PC-3 (cell line): ENCODE data around the gene ALDOA. TPM values are rescaled to one million over a fixed set of nuclear protein-coding genes. Genes with fewer than 3 reads are reported as not detected.

ENCODE experiments used
- ATAC-seq: fragments of 200-7000 bp; cut with Tn5 transposase; 2 replicates; pipeline ENCODE4 v1.9.1; 2020; ENCODE audit warnings: mild to moderate bottlenecking, moderate library complexity
- BruUV-seq: library from RNA; stranded (reverse); fragments of 400-500 nt; replicated peaks from 2 replicates; lab custom pipeline; 2021; lab: Mats Ljungman, UMichigan
- CTCF ChIA-PET: fragments of 300-600 bp; sonication (Branson Sonifier 250); formaldehyde crosslinking; loops from one replicate; lab custom pipeline; 2022; ENCODE audit warnings: antibody characterized with exemption; lab: Charles Lee
- POLR2A ChIA-PET: fragments of 300-600 bp; sonication (Branson Sonifier 250); formaldehyde crosslinking; loops from one replicate; lab custom pipeline; 2022; ENCODE audit warnings: antibody characterized with exemption; ENCODE audit not compliant: unreplicated experiment; lab: Charles Lee
- DNase-seq: peaks from one replicate; pipeline ENCODE4 v3.0.0-alpha.2; 2015
- H2AFZ ChIP-seq: fragments of 300-600 bp; sonication (generic); 2 replicates; pipeline ENCODE4 v1.6.0; 2016; ENCODE audit warnings: antibody characterized with exemption, low read length
- H3F3A ChIP-seq: fragments of 300-600 bp; sonication (generic); one replicate; pipeline ENCODE4 v1.6.0; 2017; ENCODE audit warnings: antibody characterized with exemption, low read length, control low read depth, mild to moderate bottlenecking; ENCODE audit not compliant: unreplicated experiment
- H3K27ac ChIP-seq: fragments of 300-600 bp; sonication (generic); 2 replicates; pipeline ENCODE4 v1.5.1; 2016; ENCODE audit warnings: mild to moderate bottlenecking, low read length
- H3K27me3 ChIP-seq: fragments of 300-600 bp; sonication (generic); 2 replicates; pipeline ENCODE4 v1.6.1; 2016; ENCODE audit warnings: low read length, mixed read lengths
- H3K36me3 ChIP-seq: fragments of 300-600 bp; sonication (generic); 2 replicates; pipeline ENCODE4 v1.6.1; 2016; ENCODE audit warnings: low read depth, mixed run types, low read length, mixed read lengths
- H3K4me1 ChIP-seq: fragments of 300-600 bp; sonication (generic); 2 replicates; pipeline ENCODE4 v1.5.1; 2016; ENCODE audit warnings: low read length; ENCODE audit not compliant: insufficient read depth
- H3K4me2 ChIP-seq: fragments of 300-600 bp; sonication (generic); 2 replicates; pipeline ENCODE4 v1.6.0; 2016; ENCODE audit warnings: low read length
- H3K4me3 ChIP-seq: fragments of 300-600 bp; sonication (generic); 2 replicates; pipeline ENCODE4 v1.5.1; 2016; ENCODE audit warnings: mild to moderate bottlenecking, low read length, mixed read lengths
- H3K79me2 ChIP-seq: fragments of 300-600 bp; sonication (generic); 2 replicates; pipeline ENCODE4 v1.6.1; 2017; ENCODE audit warnings: low read length, mixed read lengths
- H3K9ac ChIP-seq: fragments of 300-600 bp; sonication (generic); 2 replicates; pipeline ENCODE4 v1.6.0; 2016; ENCODE audit warnings: mild to moderate bottlenecking, low read length
- H3K9me2 ChIP-seq: fragments of 300-600 bp; sonication (generic); replicated peaks from 2 replicates; pipeline ENCODE4 v1.6.1; 2016; ENCODE audit warnings: mixed run types, low read length, mixed read lengths
- H3K9me3 ChIP-seq: fragments of 300-600 bp; sonication (generic); 2 replicates; pipeline ENCODE4 v1.6.1; 2016; ENCODE audit warnings: low read length, mixed read lengths
- H4K20me1 ChIP-seq: fragments of 300-600 bp; sonication (generic); 2 replicates; pipeline ENCODE4 v1.6.1; 2016; ENCODE audit warnings: low read length, mixed read lengths
- EZH2 ChIP-seq: fragments of 300-600 bp; sonication (generic); IDR thresholded peaks from one replicate; pipeline ENCODE4 v1.6.1; 2017; ENCODE audit warnings: antibody characterized with exemption, mild to moderate bottlenecking, low read length; ENCODE audit not compliant: unreplicated experiment
- EZH2phosphoT487 ChIP-seq: fragments of 300-600 bp; sonication (generic); IDR thresholded peaks from 2 replicates; pipeline ENCODE4 v1.6.1; 2018; ENCODE audit warnings: mild to moderate bottlenecking, antibody characterized with exemption, low read length, borderline replicate concordance
- intact Hi-C: fragments of 100-400 bp; cut with micrococcal nuclease; formaldehyde crosslinking; loops from 2 replicates; pipeline ENCODE4 v1.9.0; 2023
- total RNA-seq: library from RNA; depleted of rRNA; stranded (reverse); fragments of >200 nt; gene quantifications from 2 replicates; pipeline ENCODE4 v1.2.3, GENCODE V29; 2014
- TF ChIP-seq, protein P1 (sequence below): fragments of 300-600 bp; sonication (generic); conservative IDR thresholded peaks from 2 replicates; pipeline ENCODE4 v1.5.1; 2017; ENCODE audit warnings: antibody characterized with exemption, low read depth, mild to moderate bottlenecking, low read length

Gene ALDOA
- total RNA-seq, 1 experiment from 2014 or later, result 2,048 TPM

DNA sequence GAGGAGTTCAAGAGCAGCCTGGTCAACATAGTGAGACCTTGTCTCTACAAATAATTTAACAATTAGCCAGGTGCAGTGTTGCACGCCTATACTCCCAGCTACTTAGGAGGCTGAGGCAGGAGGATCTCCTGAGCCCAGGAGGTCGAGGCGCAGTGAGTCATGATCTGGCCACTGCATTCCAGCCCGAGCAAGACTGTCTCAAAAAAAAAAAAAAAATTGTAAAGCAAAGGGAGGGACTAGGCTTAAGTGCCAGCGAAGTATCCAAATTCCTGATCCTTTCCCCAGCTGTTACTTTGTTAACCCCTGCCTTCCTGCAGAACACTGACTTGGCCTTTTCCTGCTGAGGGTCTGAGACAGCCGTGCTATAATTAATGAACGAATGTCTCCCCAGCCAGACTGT lies 45.1 kb downstream of the ALDOA start:
- Histone ChIP-seq H4K20me1 (no peaks in the 10 kb centered on the region), H3K36me3 (no peaks in the 10 kb centered on the region), H3K9ac (no peak overlapping the region), H2AFZ (no peak overlapping the region), H3K4me1 (peaks cover 11% of the 10 kb centered on the region), H3F3A (no peaks in the 10 kb centered on the region), H3K9me3 (no peaks in the 10 kb centered on the region), H3K79me2 (no peaks in the 10 kb centered on the region), H3K4me2 (no peak overlapping the region), H3K27me3 (no peaks in the 10 kb centered on the region), H3K27ac (no peak overlapping the region), H3K4me3 (no peak overlapping the region), H3K9me2 (no peaks in the 10 kb centered on the region)
- TF ChIP-seq, protein P1, sequence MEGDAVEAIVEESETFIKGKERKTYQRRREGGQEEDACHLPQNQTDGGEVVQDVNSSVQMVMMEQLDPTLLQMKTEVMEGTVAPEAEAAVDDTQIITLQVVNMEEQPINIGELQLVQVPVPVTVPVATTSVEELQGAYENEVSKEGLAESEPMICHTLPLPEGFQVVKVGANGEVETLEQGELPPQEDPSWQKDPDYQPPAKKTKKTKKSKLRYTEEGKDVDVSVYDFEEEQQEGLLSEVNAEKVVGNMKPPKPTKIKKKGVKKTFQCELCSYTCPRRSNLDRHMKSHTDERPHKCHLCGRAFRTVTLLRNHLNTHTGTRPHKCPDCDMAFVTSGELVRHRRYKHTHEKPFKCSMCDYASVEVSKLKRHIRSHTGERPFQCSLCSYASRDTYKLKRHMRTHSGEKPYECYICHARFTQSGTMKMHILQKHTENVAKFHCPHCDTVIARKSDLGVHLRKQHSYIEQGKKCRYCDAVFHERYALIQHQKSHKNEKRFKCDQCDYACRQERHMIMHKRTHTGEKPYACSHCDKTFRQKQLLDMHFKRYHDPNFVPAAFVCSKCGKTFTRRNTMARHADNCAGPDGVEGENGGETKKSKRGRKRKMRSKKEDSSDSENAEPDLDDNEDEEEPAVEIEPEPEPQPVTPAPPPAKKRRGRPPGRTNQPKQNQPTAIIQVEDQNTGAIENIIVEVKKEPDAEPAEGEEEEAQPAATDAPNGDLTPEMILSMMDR, result no peak
- TF ChIP-seq EZH2phosphoT487 (no peak), EZH2 (no peak)
- no peak for ATAC-seq
- ChIA-PET POLR2A (no interaction called here), CTCF (interaction anchor here (0.6 kb wide), 1 partner anchor 72 kb away, joined by 4 read pairs; no protein-coding TSS in a partner anchor)
- BruUV-seq, result no TSS peak
- no peak for DNase-seq
- intact Hi-C loops, result no loop called here

DNA sequence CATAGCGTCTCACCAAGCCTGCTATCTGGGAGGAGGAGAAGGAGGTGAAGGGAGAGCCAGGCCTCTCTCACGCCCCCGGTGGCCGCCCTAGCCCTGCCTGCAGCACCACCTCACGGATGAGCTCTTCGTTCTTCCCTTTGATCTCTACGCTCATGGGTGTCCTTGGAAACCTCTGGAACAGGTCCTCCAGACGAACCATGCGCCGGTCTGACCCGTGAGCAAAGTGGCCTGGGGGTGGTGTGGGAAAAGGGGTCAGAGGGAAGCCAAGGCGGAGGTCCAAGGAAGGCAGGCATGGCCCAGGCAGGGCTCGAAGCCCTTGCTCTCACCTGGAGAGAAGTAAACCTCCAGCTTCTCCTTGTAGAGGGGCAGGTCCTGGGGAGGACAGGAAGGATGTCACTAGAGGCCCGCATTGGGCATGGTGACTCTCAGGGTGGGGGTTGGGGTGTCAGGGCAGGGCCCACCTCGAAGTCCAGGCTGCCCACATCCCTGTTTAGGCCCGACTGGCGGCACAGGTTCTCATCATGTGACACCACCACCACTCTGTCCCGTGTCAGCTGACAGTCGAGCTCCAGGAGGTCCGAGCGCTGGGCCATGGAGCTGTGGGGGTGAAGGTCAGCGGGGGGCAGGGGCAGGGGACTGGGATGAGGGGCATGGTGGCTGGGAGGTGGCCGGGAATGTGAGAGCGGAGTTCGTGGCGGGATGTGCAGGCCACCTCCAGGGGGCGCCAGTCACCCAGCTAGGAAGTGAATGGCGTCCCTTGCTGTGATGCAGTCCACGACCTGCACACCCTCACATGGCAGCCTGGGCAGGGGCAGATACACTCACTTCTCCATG lies 46.9 kb downstream of the ALDOA start:
- ATAC-seq (peak; percentile 45), DNase-seq (peak; percentile 32)
- H3K9me2 ChIP-seq, result no peaks in the 10 kb centered on the region
- no peaks in the 10 kb centered on the region for H3K27me3 ChIP-seq
- no peak overlapping the region for H3K4me3 ChIP-seq
- no peaks in the 10 kb centered on the region for H3K79me2 ChIP-seq
- H3K4me1 ChIP-seq, result peaks cover 11% of the 10 kb centered on the region
- no peak overlapping the region for H3K4me2 ChIP-seq
- H3F3A ChIP-seq, result no peaks in the 10 kb centered on the region
- H3K27ac ChIP-seq, result no peak overlapping the region
- ChIA-PET POLR2A (no interaction called here), CTCF (interaction anchor here (0.6 kb wide), 1 partner anchor 66 kb away, joined by 3 read pairs; no protein-coding TSS in a partner anchor)
- no peak overlapping the region for H3K9ac ChIP-seq
- no peaks in the 10 kb centered on the region for H3K9me3 ChIP-seq
- BruUV-seq, result no TSS peak
- H2AFZ ChIP-seq, result no peak overlapping the region
- no peaks in the 10 kb centered on the region for H4K20me1 ChIP-seq
- no peaks in the 10 kb centered on the region for H3K36me3 ChIP-seq
- no peak for TF ChIP-seq EZH2
- TF ChIP-seq EZH2phosphoT487, result no peak
- TF ChIP-seq, protein P1, result peak; percentile 55
- intact Hi-C loops, result no loop called here
